ENCODE measurements around the gene OPA3. TPM values are rescaled to one million over a fixed set of nuclear protein-coding genes. Genes with fewer than 3 reads are reported as not detected.

Gene OPA3
- total and polyA plus RNA-seq, 2 donors = 3.4 to 7.4 TPM

GRCh38 chr19:45497791-45498190 is 86.8 kb downstream of the OPA3 start:
- Histone ChIP-seq H3K9me3 (ENCODE audit: control insufficient read depth in 2 of 2, insufficient read depth in 1 of 2, low read length in 1 of 2) (peaks cover 0 to 14% of the 10 kb centered on the region in 2 donors), H3K4me3 (ENCODE audit: low read length in 2 of 2) (no peak overlapping the region), H3K27ac (ENCODE audit: low read depth in 1 of 2, low read length in 1 of 2) (no peak overlapping the region), H3K36me3 (ENCODE audit: control insufficient read depth in 2 of 2, insufficient read depth in 2 of 2, low read length in 1 of 2) (no peaks in the 10 kb centered on the region), H3K4me1 (ENCODE audit: control insufficient read depth in 2 of 2, insufficient read depth in 2 of 2, low read length in 2 of 2) (peaks cover 12 to 45% of the 10 kb centered on the region in 2 donors), H3K27me3 (ENCODE audit: control insufficient read depth in 2 of 2, insufficient read depth in 1 of 2, low read length in 1 of 2) (peaks cover 39 to 77% of the 10 kb centered on the region in 2 donors)
- WGBS = 31% methylated on average over 16 of the region's 16 CpGs
- DNase-seq (ENCODE audit: low read depth in 6 of 9, low spot score in 9 of 9) = no peak

DNA sequence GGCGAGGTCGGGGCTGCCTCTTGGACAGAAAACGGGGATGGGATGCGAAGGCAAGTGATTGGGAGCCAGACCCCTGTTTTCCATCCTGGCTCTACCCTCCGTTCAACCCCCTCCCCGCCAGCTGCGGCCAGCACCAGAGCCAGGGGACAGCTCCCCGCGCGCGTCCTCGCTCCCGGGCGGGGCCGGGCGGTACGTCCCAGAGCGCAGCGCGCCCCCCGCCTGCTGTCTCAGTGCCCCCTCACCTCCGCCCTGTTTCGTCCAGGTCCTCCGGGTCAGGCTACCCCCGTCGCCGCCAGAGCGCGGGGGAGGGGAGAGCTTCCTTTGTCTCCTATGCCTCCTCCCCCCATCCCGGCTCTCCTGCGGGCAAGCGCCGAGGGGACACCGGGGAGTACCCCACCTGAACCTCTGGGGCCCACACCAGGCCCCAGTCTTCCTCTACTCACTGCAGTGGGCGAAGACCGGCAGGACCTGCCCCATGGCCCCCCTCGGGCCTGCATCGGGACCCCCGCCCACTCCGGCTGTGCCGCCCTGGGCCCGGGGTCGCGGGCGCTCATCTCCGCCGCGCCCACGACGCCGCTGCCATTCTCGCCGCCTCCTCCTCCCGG is 88.2 kb downstream of the OPA3 start:
- Histone ChIP-seq H3K27me3 (ENCODE audit: control insufficient read depth in 2 of 2, insufficient read depth in 1 of 2, low read length in 1 of 2) (peaks cover 41 to 88% of the 10 kb centered on the region in 2 donors), H3K9me3 (ENCODE audit: control insufficient read depth in 2 of 2, insufficient read depth in 1 of 2, low read length in 1 of 2) (peaks cover 0 to 14% of the 10 kb centered on the region in 2 donors), H3K4me3 (ENCODE audit: low read length in 2 of 2) (peak overlapping the region; percentile 44 to 56), H3K36me3 (ENCODE audit: control insufficient read depth in 2 of 2, insufficient read depth in 2 of 2, low read length in 1 of 2) (no peaks in the 10 kb centered on the region), H3K27ac (ENCODE audit: low read depth in 1 of 2, low read length in 1 of 2) (no peak overlapping the region), H3K4me1 (ENCODE audit: control insufficient read depth in 2 of 2, insufficient read depth in 2 of 2, low read length in 2 of 2) (peaks cover 12 to 48% of the 10 kb centered on the region in 2 donors)
- 2% methylated on average over 54 of the region's 54 CpGs for WGBS
- DNase-seq (ENCODE audit: low read depth in 6 of 9, low spot score in 9 of 9) = peak in 3 of 9 donors; percentile 28 to 64 (median 60)

DNA sequence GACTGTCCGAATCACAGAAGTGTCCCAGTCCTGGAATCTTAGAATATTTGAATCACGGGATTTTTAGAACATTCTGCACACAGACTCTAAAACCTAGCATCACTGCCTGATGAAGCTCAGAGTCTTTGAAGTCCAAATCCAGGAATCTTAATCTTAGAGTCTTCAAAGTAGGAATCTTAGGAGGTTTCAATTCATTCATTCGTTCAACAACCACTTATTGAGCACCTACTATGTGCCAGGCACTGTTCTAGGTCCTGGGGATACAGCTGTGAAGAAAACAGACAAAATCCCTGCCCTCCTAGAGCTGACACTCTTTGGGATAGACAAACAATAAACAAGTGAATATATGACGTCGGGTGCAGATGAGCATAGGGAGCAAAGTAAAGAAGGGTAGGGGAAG is 89.4 kb downstream of the OPA3 start:
- H3K36me3 ChIP-seq (ENCODE audit: control insufficient read depth in 2 of 2, insufficient read depth in 2 of 2, low read length in 1 of 2) = no peaks in the 10 kb centered on the region
- H3K27ac ChIP-seq (ENCODE audit: low read depth in 1 of 2, low read length in 1 of 2) = no peak overlapping the region
- DNase-seq (ENCODE audit: low read depth in 6 of 9, low spot score in 9 of 9) = no peak
- H3K4me1 ChIP-seq (ENCODE audit: control insufficient read depth in 2 of 2, insufficient read depth in 2 of 2, low read length in 2 of 2) = peaks cover 12 to 48% of the 10 kb centered on the region in 2 donors
- H3K9me3 ChIP-seq (ENCODE audit: control insufficient read depth in 2 of 2, insufficient read depth in 1 of 2, low read length in 1 of 2) = peaks cover 0 to 14% of the 10 kb centered on the region in 2 donors
- no peak overlapping the region for H3K4me3 ChIP-seq (ENCODE audit: low read length in 2 of 2)
- peaks cover 41 to 83% of the 10 kb centered on the region in 2 donors for H3K27me3 ChIP-seq (ENCODE audit: control insufficient read depth in 2 of 2, insufficient read depth in 1 of 2, low read length in 1 of 2)
- 92% methylated on average over 5 of the region's 5 CpGs for WGBS

- Histone ChIP-seq H3K9me3 (ENCODE audit: control insufficient read depth in 2 of 2, insufficient read depth in 1 of 2, low read length in 1 of 2) (peaks cover 0 to 12% of the 10 kb centered on the region in 2 donors), H3K27me3 (ENCODE audit: control insufficient read depth in 2 of 2, insufficient read depth in 1 of 2, low read length in 1 of 2) (peaks cover 36 to 75% of the 10 kb centered on the region in 2 donors), H3K4me1 (ENCODE audit: control insufficient read depth in 2 of 2, insufficient read depth in 2 of 2, low read length in 2 of 2) (peaks cover 11 to 42% of the 10 kb centered on the region in 2 donors), H3K27ac (ENCODE audit: low read depth in 1 of 2, low read length in 1 of 2) (no peak overlapping the region), H3K4me3 (ENCODE audit: low read length in 2 of 2) (no peak overlapping the region), H3K36me3 (ENCODE audit: control insufficient read depth in 2 of 2, insufficient read depth in 2 of 2, low read length in 1 of 2) (no peaks in the 10 kb centered on the region)
- 97% methylated on average over 39 of the region's 39 CpGs for WGBS
- no peak for DNase-seq (ENCODE audit: low read depth in 6 of 9, low spot score in 9 of 9)
Measured at GRCh38 chr19:45494261-45494916, 90.2 kb downstream of the OPA3 start.

DNA sequence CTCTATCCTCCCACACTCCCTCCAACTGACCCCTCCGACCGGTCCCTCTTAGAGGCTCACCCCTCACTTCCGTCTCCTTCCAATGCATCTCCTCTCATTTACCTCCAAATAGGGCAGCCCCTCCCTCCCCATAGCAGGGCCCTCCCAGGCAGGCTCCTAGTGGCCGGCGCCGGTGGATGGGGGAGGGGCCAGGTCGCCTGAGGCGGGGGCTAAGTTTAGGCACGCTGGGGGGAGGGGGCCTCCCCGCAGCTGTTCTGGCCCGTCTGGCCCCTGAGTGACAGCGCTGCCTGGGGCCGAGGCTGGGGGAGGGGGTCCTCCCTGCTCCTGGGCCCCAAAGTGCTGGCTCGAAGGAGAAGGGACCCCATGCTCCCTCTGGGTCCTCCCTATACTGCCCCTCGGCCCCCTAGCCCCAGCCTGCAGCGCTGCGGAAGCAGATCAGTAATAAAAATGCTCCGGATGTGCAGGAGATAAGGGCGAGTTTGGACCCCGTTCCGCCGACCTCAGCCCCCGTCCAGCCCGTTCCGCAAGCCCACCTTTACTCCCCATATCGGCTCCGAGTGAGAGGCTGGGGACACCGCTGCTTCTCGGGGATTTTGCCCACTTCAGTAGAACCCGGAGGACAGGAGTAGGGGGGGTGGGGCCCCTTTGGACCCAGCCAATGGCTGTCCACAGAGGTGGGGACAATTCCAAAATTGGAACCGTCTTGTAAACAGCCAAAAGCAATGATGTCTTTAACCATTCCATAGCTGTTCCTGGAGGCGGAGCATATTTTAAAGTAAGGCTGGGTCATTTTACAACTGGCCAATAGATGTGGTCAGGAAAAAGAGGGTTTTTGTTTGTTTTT is 91.8 kb downstream of the OPA3 start:
- H3K36me3 ChIP-seq (ENCODE audit: control insufficient read depth in 2 of 2, insufficient read depth in 2 of 2, low read length in 1 of 2) = no peaks in the 10 kb centered on the region
- H3K27ac ChIP-seq (ENCODE audit: low read depth in 1 of 2, low read length in 1 of 2) = no peak overlapping the region
- peaks cover 0 to 7% of the 10 kb centered on the region in 2 donors for H3K9me3 ChIP-seq (ENCODE audit: control insufficient read depth in 2 of 2, insufficient read depth in 1 of 2, low read length in 1 of 2)
- WGBS = 4% methylated on average over 32 of the region's 32 CpGs
- DNase-seq (ENCODE audit: low read depth in 6 of 9, low spot score in 9 of 9) = peak in 1 of 9 donors; percentile 19
- H3K4me3 ChIP-seq (ENCODE audit: low read length in 2 of 2) = peak overlapping the region; percentile 10 to 33
- peaks cover 29 to 65% of the 10 kb centered on the region in 2 donors for H3K27me3 ChIP-seq (ENCODE audit: control insufficient read depth in 2 of 2, insufficient read depth in 1 of 2, low read length in 1 of 2)
- H3K4me1 ChIP-seq (ENCODE audit: control insufficient read depth in 2 of 2, insufficient read depth in 2 of 2, low read length in 2 of 2) = peaks cover 4 to 28% of the 10 kb centered on the region in 2 donors

DNA sequence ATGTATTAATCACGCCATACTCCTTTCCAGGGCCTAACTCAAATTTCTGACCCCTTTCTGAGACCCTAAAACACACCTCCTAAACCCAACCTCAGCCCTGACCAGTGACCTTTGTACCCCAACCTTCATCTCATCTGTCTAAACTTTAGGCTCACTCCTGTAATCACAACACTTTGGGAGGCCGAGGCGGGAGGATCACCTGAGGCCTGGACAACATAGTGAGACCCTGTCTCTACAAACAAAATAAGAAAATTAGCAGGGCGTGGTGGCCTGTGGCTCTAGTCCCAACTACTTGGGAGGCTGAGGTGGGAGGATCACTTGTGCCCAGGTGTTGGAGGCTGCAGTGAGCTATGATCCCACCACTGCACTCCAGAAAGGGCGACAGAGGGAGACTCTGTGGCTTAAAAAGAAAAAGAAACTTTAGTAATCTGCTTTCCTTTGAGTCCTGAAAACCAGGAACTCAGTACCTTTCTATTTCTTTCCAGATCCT is 92.4 kb downstream of the OPA3 start:
- Histone ChIP-seq H3K9me3 (ENCODE audit: control insufficient read depth in 2 of 2, insufficient read depth in 1 of 2, low read length in 1 of 2) (peaks cover 0 to 7% of the 10 kb centered on the region in 2 donors), H3K36me3 (ENCODE audit: control insufficient read depth in 2 of 2, insufficient read depth in 2 of 2, low read length in 1 of 2) (no peaks in the 10 kb centered on the region), H3K27me3 (ENCODE audit: control insufficient read depth in 2 of 2, insufficient read depth in 1 of 2, low read length in 1 of 2) (peaks cover 29 to 59% of the 10 kb centered on the region in 2 donors), H3K4me3 (ENCODE audit: low read length in 2 of 2) (no peak overlapping the region), H3K4me1 (ENCODE audit: control insufficient read depth in 2 of 2, insufficient read depth in 2 of 2, low read length in 2 of 2) (peaks cover 4 to 22% of the 10 kb centered on the region in 2 donors), H3K27ac (ENCODE audit: low read depth in 1 of 2, low read length in 1 of 2) (no peak overlapping the region)
- WGBS = 96% methylated on average over 5 of the region's 5 CpGs
- no peak for DNase-seq (ENCODE audit: low read depth in 6 of 9, low spot score in 9 of 9)

DNA sequence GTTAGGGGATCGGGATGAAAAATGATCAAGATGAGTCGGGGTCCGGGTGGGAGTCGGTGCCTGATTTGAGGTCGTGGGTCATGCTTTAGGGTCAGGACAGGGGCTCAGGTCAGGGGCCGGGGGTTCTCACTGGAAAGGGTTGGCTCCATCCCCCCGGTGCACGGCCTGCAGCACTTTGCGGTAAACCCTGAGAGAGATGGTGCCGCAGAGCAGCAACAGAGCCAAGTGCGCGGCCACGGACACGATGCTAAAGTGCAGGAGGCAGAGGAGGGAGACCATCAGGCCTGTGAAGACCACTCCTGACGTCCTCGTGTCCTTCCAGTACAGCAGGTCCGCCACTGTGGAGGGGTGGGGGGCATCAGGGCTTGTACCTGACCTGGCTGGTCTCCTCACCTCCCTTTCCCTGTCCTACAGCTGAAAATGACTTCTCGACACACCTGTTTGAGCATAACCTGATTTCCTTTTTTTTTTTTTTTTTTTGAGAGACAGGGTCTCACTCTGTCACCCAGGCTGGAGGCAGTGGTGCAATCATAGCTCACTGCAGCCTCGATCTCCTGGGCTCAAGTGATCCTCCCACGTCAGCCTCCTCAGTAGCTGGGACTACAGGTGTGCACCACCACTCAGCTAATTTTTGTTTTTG is 95.3 kb downstream of the OPA3 start:
- Histone ChIP-seq H3K4me1 (ENCODE audit: control insufficient read depth in 2 of 2, insufficient read depth in 2 of 2, low read length in 2 of 2) (peaks cover 0 to 21% of the 10 kb centered on the region in 2 donors), H3K27me3 (ENCODE audit: control insufficient read depth in 2 of 2, insufficient read depth in 1 of 2, low read length in 1 of 2) (peaks cover 10 to 38% of the 10 kb centered on the region in 2 donors), H3K4me3 (ENCODE audit: low read length in 2 of 2) (no peak overlapping the region), H3K27ac (ENCODE audit: low read depth in 1 of 2, low read length in 1 of 2) (no peak overlapping the region), H3K9me3 (ENCODE audit: control insufficient read depth in 2 of 2, insufficient read depth in 1 of 2, low read length in 1 of 2) (no peaks in the 10 kb centered on the region), H3K36me3 (ENCODE audit: control insufficient read depth in 2 of 2, insufficient read depth in 2 of 2, low read length in 1 of 2) (no peaks in the 10 kb centered on the region)
- 96% methylated on average over 20 of the region's 20 CpGs for WGBS
- DNase-seq (ENCODE audit: low read depth in 6 of 9, low spot score in 9 of 9) = no peak

GRCh38 chr19:45488708-45489107 is 95.9 kb downstream of the OPA3 start:
- no peak for DNase-seq (ENCODE audit: low read depth in 6 of 9, low spot score in 9 of 9)
- WGBS = 96% methylated on average over 15 of the region's 15 CpGs
- Histone ChIP-seq H3K4me3 (ENCODE audit: low read length in 2 of 2) (no peak overlapping the region), H3K27ac (ENCODE audit: low read depth in 1 of 2, low read length in 1 of 2) (no peak overlapping the region), H3K4me1 (ENCODE audit: control insufficient read depth in 2 of 2, insufficient read depth in 2 of 2, low read length in 2 of 2) (peaks cover 0 to 21% of the 10 kb centered on the region in 2 donors), H3K36me3 (ENCODE audit: control insufficient read depth in 2 of 2, insufficient read depth in 2 of 2, low read length in 1 of 2) (no peaks in the 10 kb centered on the region), H3K9me3 (ENCODE audit: control insufficient read depth in 2 of 2, insufficient read depth in 1 of 2, low read length in 1 of 2) (no peaks in the 10 kb centered on the region), H3K27me3 (ENCODE audit: control insufficient read depth in 2 of 2, insufficient read depth in 1 of 2, low read length in 1 of 2) (peaks cover 7 to 32% of the 10 kb centered on the region in 2 donors)
